Neural progenitor cell (in vitro differentiated cells): ENCODE data around the gene DNAJB8. TPM values are rescaled to one million over a fixed set of nuclear protein-coding genes. Genes with fewer than 3 reads are reported as not detected.

Experiments
- DNase-seq: peaks from one replicate; pipeline ENCODE4 v3.0.0-alpha.2; 2016; ENCODE audit warnings: low spot score
- H2AFZ ChIP-seq: fragments of 200-600 bp; sonication (generic); replicated peaks from 2 replicates; pipeline ENCODE4 v1.6.1; 2016; ENCODE audit warnings: antibody characterized with exemption
- H3F3A ChIP-seq: fragments of 200-600 bp; sonication (generic); 2 replicates; pipeline ENCODE4 v1.6.1; 2016; ENCODE audit warnings: antibody characterized with exemption, low read depth
- H3K27ac ChIP-seq: fragments of 200-600 bp; sonication (generic); 2 replicates; pipeline ENCODE4 v1.5.1; 2016; ENCODE audit warnings: mild to moderate bottlenecking
- H3K27me3 ChIP-seq: fragments of 200-600 bp; sonication (generic); 2 replicates; pipeline ENCODE4 v1.6.1; 2016; ENCODE audit warnings: mild to moderate bottlenecking, moderate library complexity
- H3K36me3 ChIP-seq: fragments of 200-600 bp; sonication (generic); 2 replicates; pipeline ENCODE4 v1.5.1; 2016
- H3K4me1 ChIP-seq: fragments of 200-600 bp; sonication (generic); 2 replicates; pipeline ENCODE4 v1.6.1; 2016; ENCODE audit warnings: mixed run types
- H3K4me2 ChIP-seq: fragments of 200-600 bp; sonication (generic); 2 replicates; pipeline ENCODE4 v1.6.1; 2016
- H3K4me3 ChIP-seq: fragments of 200-600 bp; sonication (generic); 2 replicates; pipeline ENCODE4 v1.5.1; 2016
- H3K79me2 ChIP-seq: fragments of 200-600 bp; sonication (generic); 2 replicates; pipeline ENCODE4 v1.6.1; 2016; ENCODE audit warnings: low read depth
- H3K9ac ChIP-seq: fragments of 200-600 bp; sonication (generic); 2 replicates; pipeline ENCODE4 v1.6.1; 2016
- H3K9me3 ChIP-seq: fragments of 200-600 bp; sonication (generic); 2 replicates; pipeline ENCODE4 v1.5.1; 2016; ENCODE audit warnings: low read depth
- H4K20me1 ChIP-seq: fragments of 200-600 bp; sonication (generic); 2 replicates; pipeline ENCODE4 v1.6.1; 2016; ENCODE audit warnings: low read depth
- H3K27ac Mint-ChIP-seq: 3 replicates; pipeline ENCODE4 v1.8.0; 2021; ENCODE audit warnings: mixed read lengths
- H3K27me3 Mint-ChIP-seq: 2 replicates; pipeline ENCODE4 v1.8.0; 2022; ENCODE audit warnings: low read depth, mild to moderate bottlenecking, inconsistent platforms, moderate library complexity, mixed read lengths; ENCODE audit not compliant: insufficient read depth
- H3K36me3 Mint-ChIP-seq: 3 replicates; pipeline ENCODE4 v1.8.0; 2021; ENCODE audit warnings: mixed read lengths
- H3K4me1 Mint-ChIP-seq: 3 replicates; pipeline ENCODE4 v1.8.0; 2021; ENCODE audit warnings: mixed read lengths
- H3K4me3 Mint-ChIP-seq: 3 replicates; pipeline ENCODE4 v1.8.0; 2021; ENCODE audit warnings: mild to moderate bottlenecking, moderate library complexity, mixed read lengths
- H3K9me3 Mint-ChIP-seq: 3 replicates; pipeline ENCODE4 v1.8.0; 2020; ENCODE audit warnings: mixed read lengths
- EZH2 ChIP-seq: fragments of 200-600 bp; sonication (generic); IDR thresholded peaks from 2 replicates; pipeline ENCODE4 v1.6.1; 2017; ENCODE audit warnings: antibody characterized with exemption, mild to moderate bottlenecking, moderate library complexity
- EZH2phosphoT487 ChIP-seq: fragments of 200-600 bp; sonication (generic); IDR thresholded peaks from 2 replicates; pipeline ENCODE4 v1.6.1; 2017; ENCODE audit warnings: antibody characterized with exemption
- total RNA-seq: library from RNA; depleted of rRNA; stranded (reverse); fragments of >200 nt; gene quantifications from 2 replicates; pipeline ENCODE4 v1.2.3, GENCODE V29; 2015; ENCODE audit warnings: low replicate concordance
- TF ChIP-seq, protein P1 (sequence below): fragments of 200-600 bp; sonication (generic); IDR thresholded peaks from 2 replicates; pipeline ENCODE4 v1.5.1; 2017; ENCODE audit warnings: antibody characterized with exemption, mild to moderate bottlenecking

The DNAJB8 gene
- total RNA-seq, 1 donor from 2014 or later, result not detected

DNA sequence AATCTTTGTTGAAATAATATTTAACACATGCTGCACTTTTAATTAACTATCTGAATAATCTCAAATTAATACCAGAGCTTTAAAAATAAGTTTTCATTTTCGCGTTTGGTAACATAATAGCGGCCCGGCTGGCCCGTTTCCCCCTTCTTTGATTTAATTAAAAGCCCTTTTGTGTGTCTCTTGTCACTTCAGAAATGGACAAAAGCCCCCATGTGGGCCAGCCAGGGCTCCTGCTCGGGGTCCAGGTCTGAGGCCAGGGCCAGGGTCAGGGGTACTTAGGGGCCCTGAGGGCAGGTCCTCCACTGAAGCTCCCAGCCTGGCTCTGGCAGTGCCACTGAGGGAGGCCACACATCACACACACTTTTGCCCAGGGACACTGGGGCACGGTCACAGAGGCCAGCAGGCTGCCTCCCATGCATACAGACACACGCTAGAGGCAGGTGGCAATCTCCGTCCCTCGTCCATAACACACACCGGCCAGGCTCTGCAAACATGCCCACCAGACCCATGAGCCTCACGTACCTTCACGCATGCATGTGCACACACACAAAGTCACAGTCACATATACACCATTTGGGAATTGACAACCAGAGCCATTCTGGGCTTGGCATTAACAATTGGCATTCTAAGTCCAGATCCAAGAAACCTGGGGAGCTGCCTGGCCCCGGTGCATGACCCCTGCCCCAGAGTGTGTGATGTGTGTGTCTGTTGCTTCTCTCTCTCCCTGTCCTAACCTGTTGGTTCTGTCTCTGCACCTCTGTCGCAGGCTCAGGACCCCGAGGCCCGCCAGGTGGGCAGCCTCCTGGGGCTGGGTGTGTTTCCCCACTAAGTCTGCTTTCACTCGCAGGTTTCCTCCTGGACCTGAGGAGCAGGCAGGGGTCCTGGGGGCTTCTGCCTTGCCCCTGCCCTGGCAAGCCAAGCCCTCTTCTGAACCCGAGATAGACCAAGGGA is 38.5 kb downstream of the DNAJB8 start:
- Histone ChIP-seq H4K20me1 (peaks cover 14% of the 10 kb centered on the region), H3K27me3 (peaks cover 89% of the 10 kb centered on the region), H3K9me3 (no peaks in the 10 kb centered on the region), H3K27ac (no peak overlapping the region), H3K36me3 (no peaks in the 10 kb centered on the region), H3K79me2 (no peaks in the 10 kb centered on the region), H3F3A (peaks cover 17% of the 10 kb centered on the region), H3K4me3 (no peak overlapping the region), H3K9ac (no peak overlapping the region), H3K4me1 (peaks cover 11% of the 10 kb centered on the region), H2AFZ (no peak overlapping the region), H3K4me2 (no peak overlapping the region)
- H3K9me3 Mint-ChIP-seq, result no peaks in the 10 kb centered on the region
- no peaks in the 10 kb centered on the region for H3K36me3 Mint-ChIP-seq
- TF ChIP-seq EZH2 (no peak), EZH2phosphoT487 (no peak)
- TF ChIP-seq, protein P1, sequence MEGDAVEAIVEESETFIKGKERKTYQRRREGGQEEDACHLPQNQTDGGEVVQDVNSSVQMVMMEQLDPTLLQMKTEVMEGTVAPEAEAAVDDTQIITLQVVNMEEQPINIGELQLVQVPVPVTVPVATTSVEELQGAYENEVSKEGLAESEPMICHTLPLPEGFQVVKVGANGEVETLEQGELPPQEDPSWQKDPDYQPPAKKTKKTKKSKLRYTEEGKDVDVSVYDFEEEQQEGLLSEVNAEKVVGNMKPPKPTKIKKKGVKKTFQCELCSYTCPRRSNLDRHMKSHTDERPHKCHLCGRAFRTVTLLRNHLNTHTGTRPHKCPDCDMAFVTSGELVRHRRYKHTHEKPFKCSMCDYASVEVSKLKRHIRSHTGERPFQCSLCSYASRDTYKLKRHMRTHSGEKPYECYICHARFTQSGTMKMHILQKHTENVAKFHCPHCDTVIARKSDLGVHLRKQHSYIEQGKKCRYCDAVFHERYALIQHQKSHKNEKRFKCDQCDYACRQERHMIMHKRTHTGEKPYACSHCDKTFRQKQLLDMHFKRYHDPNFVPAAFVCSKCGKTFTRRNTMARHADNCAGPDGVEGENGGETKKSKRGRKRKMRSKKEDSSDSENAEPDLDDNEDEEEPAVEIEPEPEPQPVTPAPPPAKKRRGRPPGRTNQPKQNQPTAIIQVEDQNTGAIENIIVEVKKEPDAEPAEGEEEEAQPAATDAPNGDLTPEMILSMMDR, result no peak
- peaks cover 30% of the 10 kb centered on the region for H3K27me3 Mint-ChIP-seq
- H3K4me3 Mint-ChIP-seq, result peak overlapping the region; percentile 44
- H3K27ac Mint-ChIP-seq, result no peak overlapping the region
- peak; percentile 50 for DNase-seq
- H3K4me1 Mint-ChIP-seq, result peaks cover 38% of the 10 kb centered on the region

DNA sequence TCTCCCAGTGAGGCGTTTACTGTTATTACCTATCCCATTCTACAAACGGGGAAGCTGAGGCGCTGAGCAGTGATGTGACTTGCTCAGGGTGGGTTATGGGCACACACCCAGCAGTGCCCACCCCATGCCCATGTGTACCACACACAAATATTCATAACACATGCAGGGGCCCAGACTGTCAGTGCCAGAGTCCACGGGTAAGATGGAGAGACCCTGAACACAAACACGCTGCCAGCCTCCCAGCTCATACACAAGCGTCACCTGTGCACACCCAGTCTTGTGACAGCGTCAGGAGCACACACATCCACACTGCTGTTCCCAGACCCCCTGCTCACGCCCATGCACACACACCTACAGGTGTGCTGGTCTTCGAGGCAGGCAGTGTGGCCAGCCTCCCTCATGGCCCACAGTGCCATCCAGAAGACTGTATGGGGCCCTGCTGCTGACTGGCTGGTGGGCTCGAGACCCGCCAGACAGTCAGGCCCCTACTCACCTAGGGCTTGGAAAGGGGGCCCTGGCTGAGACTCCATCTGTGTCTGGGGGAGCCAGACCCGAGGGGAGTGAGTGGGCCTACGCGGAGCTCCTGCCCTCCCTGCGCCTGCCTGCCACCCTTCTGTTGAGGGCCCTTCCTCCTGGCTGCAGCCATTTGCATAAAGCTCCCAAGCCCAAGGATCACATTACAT is 39.4 kb downstream of the DNAJB8 start:
- Histone ChIP-seq H3K79me2 (no peaks in the 10 kb centered on the region), H3K27me3 (peaks cover 81% of the 10 kb centered on the region), H3K4me2 (no peak overlapping the region), H3F3A (peaks cover 16% of the 10 kb centered on the region), H2AFZ (no peak overlapping the region), H3K4me3 (no peak overlapping the region), H3K9me3 (no peaks in the 10 kb centered on the region), H3K36me3 (no peaks in the 10 kb centered on the region), H3K27ac (no peak overlapping the region), H4K20me1 (peaks cover 14% of the 10 kb centered on the region), H3K4me1 (peaks cover 10% of the 10 kb centered on the region), H3K9ac (no peak overlapping the region)
- no peaks in the 10 kb centered on the region for H3K36me3 Mint-ChIP-seq
- H3K27me3 Mint-ChIP-seq, result peaks cover 28% of the 10 kb centered on the region
- no peak overlapping the region for H3K27ac Mint-ChIP-seq
- no peak for TF ChIP-seq EZH2phosphoT487
- no peak for TF ChIP-seq EZH2
- no peak for DNase-seq
- peak overlapping the region; percentile 58 for H3K4me3 Mint-ChIP-seq
- H3K4me1 Mint-ChIP-seq, result peaks cover 36% of the 10 kb centered on the region
- no peaks in the 10 kb centered on the region for H3K9me3 Mint-ChIP-seq

DNA sequence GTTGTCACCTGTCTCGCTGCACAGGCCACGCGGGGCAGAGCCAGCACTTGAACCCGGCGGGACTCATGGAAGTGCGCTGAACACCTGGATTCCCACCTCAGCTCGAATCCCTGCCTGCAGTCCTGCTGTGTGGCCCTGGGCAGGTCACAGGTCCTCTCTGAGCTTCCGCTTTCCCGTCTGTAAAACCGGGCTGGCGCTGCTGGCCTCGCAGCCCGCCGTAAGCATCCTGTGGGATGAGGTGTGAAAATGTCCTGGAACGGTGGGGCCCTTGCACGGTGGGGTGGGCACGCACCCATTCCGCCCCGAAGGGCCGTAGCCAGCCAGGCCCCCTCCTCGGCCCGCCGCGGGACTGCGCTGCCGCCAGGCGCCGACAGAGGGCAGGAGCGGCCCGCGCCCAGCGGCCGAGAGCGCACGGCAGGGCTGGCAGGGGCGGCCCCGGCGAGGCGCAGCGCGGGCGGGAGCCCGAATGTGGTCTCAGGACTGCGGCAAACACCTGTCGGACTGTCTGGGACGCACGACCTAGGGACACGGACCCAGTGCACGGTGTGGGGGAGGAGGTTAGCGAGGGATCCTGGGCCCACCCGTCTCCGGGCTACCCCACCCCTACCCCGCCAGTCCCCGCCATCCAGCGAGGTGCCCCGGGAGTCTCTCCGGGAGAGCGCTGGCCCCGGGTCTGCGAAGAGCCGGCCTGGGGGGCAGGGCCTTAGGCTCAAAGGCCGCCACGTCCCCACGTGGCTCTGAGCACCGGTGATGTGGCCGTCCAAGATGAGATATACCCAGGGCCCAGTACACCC is 40.4 kb downstream of the DNAJB8 start:
- H3K4me2 ChIP-seq, result peak overlapping the region; percentile 82
- H3K27ac Mint-ChIP-seq, result no peak overlapping the region
- H3K27ac ChIP-seq, result no peak overlapping the region
- no peaks in the 10 kb centered on the region for H3K9me3 Mint-ChIP-seq
- no peaks in the 10 kb centered on the region for H3K36me3 Mint-ChIP-seq
- H3K4me1 Mint-ChIP-seq, result peaks cover 26% of the 10 kb centered on the region
- peaks cover 14% of the 10 kb centered on the region for H4K20me1 ChIP-seq
- no peaks in the 10 kb centered on the region for H3K36me3 ChIP-seq
- no peak overlapping the region for H3K9ac ChIP-seq
- no peaks in the 10 kb centered on the region for H3K9me3 ChIP-seq
- DNase-seq, result peak; percentile 85
- peaks cover 71% of the 10 kb centered on the region for H3K27me3 ChIP-seq
- no peak overlapping the region for H3K4me3 Mint-ChIP-seq
- H3K4me1 ChIP-seq, result peaks cover 3% of the 10 kb centered on the region
- peaks cover 9% of the 10 kb centered on the region for H3F3A ChIP-seq
- peak; percentile 72 for TF ChIP-seq EZH2
- TF ChIP-seq, protein P1, result peak; percentile 77
- peak; percentile 55 for TF ChIP-seq EZH2phosphoT487
- H3K4me3 ChIP-seq, result peak overlapping the region; percentile 43
- H3K27me3 Mint-ChIP-seq, result peaks cover 18% of the 10 kb centered on the region
- H2AFZ ChIP-seq, result no peak overlapping the region
- no peaks in the 10 kb centered on the region for H3K79me2 ChIP-seq
